AG09319 (cell line): ENCODE measurements around the gene EVL.

ENCODE experiments used
- DNase-seq: peaks from one replicate; pipeline ENCODE4 v3.0.0-alpha.2; 2010; ENCODE audit warnings: low read depth; ENCODE audit errors: extremely low read depth
- CTCF ChIP-seq: IDR thresholded peaks from 2 replicates; pipeline ENCODE4 v1.5.1; 2011; ENCODE audit warnings: low read depth, mild to moderate bottlenecking, inconsistent platforms, low read length, moderate library complexity

EVL gene

GRCh38 chr14:100078997-100079725, 13.9 kb downstream of the EVL start:
- TF ChIP-seq CTCF = no peak
- no peak for DNase-seq

- no peak for TF ChIP-seq CTCF
- DNase-seq = no peak
These were observed 14.4 kb downstream of the EVL start for GRCh38 chr14:100079726-100080005.

GRCh38 chr14:100080206-100080605, 15.0 kb downstream of the EVL start:
- TF ChIP-seq CTCF = no peak
- DNase-seq = no peak

GRCh38 chr14:100081997-100082625, 16.9 kb downstream of the EVL start:
- TF ChIP-seq CTCF = no peak
- DNase-seq = no peak

GRCh38 chr14:100082723-100083122, 17.5 kb downstream of the EVL start:
- no peak for TF ChIP-seq CTCF
- DNase-seq = no peak

- TF ChIP-seq CTCF = no peak
- DNase-seq = no peak
These were observed 18.5 kb downstream of the EVL start for GRCh38 chr14:100083706-100084105.

- no peak for TF ChIP-seq CTCF
- no peak for DNase-seq
These were observed 19.4 kb downstream of the EVL start for GRCh38 chr14:100084591-100084990.
